Measurements from ENCODE around the gene FTO.

Gene FTO

GRCh38 chr16:53913920-53914319 lies 210.0 kb downstream of the FTO start:
- Histone ChIP-seq H3K4me3 (ENCODE audit: low read depth in 1 of 2, low read length in 1 of 2) (no peak overlapping the region), H3K27me3 (no peaks in the 10 kb centered on the region), H3K9me3 (no peaks in the 10 kb centered on the region), H3K36me3 (no peaks in the 10 kb centered on the region), H3K4me1 (ENCODE audit: control insufficient read depth in 1 of 2, insufficient read depth in 1 of 2, low read depth in 1 of 2, low read length in 1 of 2) (peaks cover 10 to 15% of the 10 kb centered on the region in 2 experiments), H3K27ac (no peak overlapping the region)
- TF ChIP-seq CTCF (IDR thresholded peaks at IDR 0.05), result no peak

- no peaks in the 10 kb centered on the region for H3K27me3 ChIP-seq
- no peak for TF ChIP-seq CTCF (IDR thresholded peaks at IDR 0.05)
- H3K9me3 ChIP-seq, result no peaks in the 10 kb centered on the region
- H3K27ac ChIP-seq, result no peak overlapping the region
- H3K36me3 ChIP-seq, result no peaks in the 10 kb centered on the region
- H3K4me3 ChIP-seq (ENCODE audit: low read depth in 1 of 2, low read length in 1 of 2), result no peak overlapping the region
- H3K4me1 ChIP-seq (ENCODE audit: control insufficient read depth in 1 of 2, insufficient read depth in 1 of 2, low read depth in 1 of 2, low read length in 1 of 2), result peaks cover 10 to 15% of the 10 kb centered on the region in 2 experiments
These were observed 210.8 kb downstream of the FTO start for GRCh38 chr16:53914736-53915135.

- peaks cover 10 to 15% of the 10 kb centered on the region in 2 experiments for H3K4me1 ChIP-seq (ENCODE audit: control insufficient read depth in 1 of 2, insufficient read depth in 1 of 2, low read depth in 1 of 2, low read length in 1 of 2)
These were observed 211.7 kb downstream of the FTO start for GRCh38 chr16:53915452-53916160.

GRCh38 chr16:53920988-53921387 lies 217.0 kb downstream of the FTO start:
- Histone ChIP-seq H3K9me3 (no peaks in the 10 kb centered on the region), H3K27me3 (no peaks in the 10 kb centered on the region), H3K4me1 (ENCODE audit: control insufficient read depth in 1 of 2, insufficient read depth in 1 of 2, low read depth in 1 of 2, low read length in 1 of 2) (peaks cover 10 to 13% of the 10 kb centered on the region in 2 experiments)

More at GRCh38 chr16:53915452-53916160, 211.7 kb downstream of the FTO start:
- Histone ChIP-seq H3K9me3 (no peaks in the 10 kb centered on the region), H3K27ac (no peak overlapping the region), H3K36me3 (no peaks in the 10 kb centered on the region), H3K4me3 (ENCODE audit: low read depth in 1 of 2, low read length in 1 of 2) (no peak overlapping the region), H3K27me3 (no peaks in the 10 kb centered on the region)
- no peak for TF ChIP-seq CTCF (IDR thresholded peaks at IDR 0.05)

GRCh38 chr16:53922067-53922806 lies 218.3 kb downstream of the FTO start:
- no peak for TF ChIP-seq CTCF (IDR thresholded peaks at IDR 0.05)
- Histone ChIP-seq H3K27me3 (no peaks in the 10 kb centered on the region), H3K4me3 (ENCODE audit: low read depth in 1 of 2, low read length in 1 of 2) (no peak overlapping the region), H3K9me3 (no peaks in the 10 kb centered on the region), H3K27ac (no peak overlapping the region), H3K4me1 (ENCODE audit: control insufficient read depth in 1 of 2, insufficient read depth in 1 of 2, low read depth in 1 of 2, low read length in 1 of 2) (peaks cover 13 to 16% of the 10 kb centered on the region in 2 experiments), H3K36me3 (no peaks in the 10 kb centered on the region)

More at GRCh38 chr16:53920988-53921387, 217.0 kb downstream of the FTO start:
- no peak overlapping the region for H3K27ac ChIP-seq
- no peaks in the 10 kb centered on the region for H3K36me3 ChIP-seq
- H3K4me3 ChIP-seq (ENCODE audit: low read depth in 1 of 2, low read length in 1 of 2), result no peak overlapping the region
- no peak for TF ChIP-seq CTCF (IDR thresholded peaks at IDR 0.05)

Measured in neutrophil (primary cell).